Karpas-422 (cell line): ENCODE measurements around the gene ATP2C2. TPM values are rescaled to one million over a fixed set of nuclear protein-coding genes. Genes with fewer than 3 reads are reported as not detected.
"Not testable (repeated sequence)": the region's sequence is repeated elsewhere in the genome, so short reads cannot be mapped to it uniquely, and the experiment has no call there.

Experiments used
- DNase-seq: peaks from one replicate; pipeline ENCODE4 v3.0.0-alpha.2; 2015
- H2AFZ ChIP-seq: fragments of 200-600 bp; sonication (generic); 2 replicates; pipeline ENCODE4 v1.6.1; 2014; ENCODE audit warnings: antibody characterized with exemption, low read length, mixed read lengths
- H3K27ac ChIP-seq: fragments of 200-600 bp; sonication (generic); 2 replicates; pipeline ENCODE4 v1.5.1; 2014; ENCODE audit warnings: mild to moderate bottlenecking, low read length, moderate library complexity
- H3K27me3 ChIP-seq: fragments of 200-600 bp; sonication (generic); 2 replicates; pipeline ENCODE4 v1.6.1; 2014; ENCODE audit warnings: low read length, mixed read lengths
- H3K36me3 ChIP-seq: fragments of 200-600 bp; sonication (generic); 2 replicates; pipeline ENCODE4 v1.6.1; 2014; ENCODE audit warnings: low read length, mixed read lengths; ENCODE audit not compliant: insufficient read depth
- H3K4me1 ChIP-seq: fragments of 200-600 bp; sonication (generic); 2 replicates; pipeline ENCODE4 v1.6.1; 2014; ENCODE audit warnings: mild to moderate bottlenecking, low read length, mixed read lengths
- H3K4me2 ChIP-seq: fragments of 200-600 bp; sonication (generic); 2 replicates; pipeline ENCODE4 v1.6.1; 2014; ENCODE audit warnings: low read length, low read depth, mild to moderate bottlenecking; ENCODE audit not compliant: poor library complexity, severe bottlenecking
- H3K4me3 ChIP-seq: fragments of 200-600 bp; sonication (generic); 2 replicates; pipeline ENCODE4 v1.5.1; 2014; ENCODE audit warnings: mild to moderate bottlenecking, antibody characterized with exemption, low read length, mixed read lengths
- H3K79me2 ChIP-seq: fragments of 200-600 bp; sonication (generic); 2 replicates; pipeline ENCODE4 v1.6.1; 2014; ENCODE audit warnings: mild to moderate bottlenecking, low read length, mixed read lengths
- H3K9ac ChIP-seq: fragments of 200-600 bp; sonication (generic); 2 replicates; pipeline ENCODE4 v1.6.0; 2014; ENCODE audit warnings: low read length
- H3K9me2 ChIP-seq: fragments of 200-600 bp; sonication (generic), shearing (Covaris generic); replicated peaks from 2 replicates; pipeline ENCODE4 v1.6.0; 2014; ENCODE audit warnings: mild to moderate bottlenecking, low read length, moderate library complexity; ENCODE audit not compliant: insufficient read depth
- H3K9me3 ChIP-seq: fragments of 300-700, 200-600 bp; sonication (generic); 2 replicates; pipeline ENCODE4 v1.6.1; 2014; ENCODE audit warnings: low read length, mixed read lengths
- H4K20me1 ChIP-seq: fragments of 200-600 bp; sonication (generic); 2 replicates; pipeline ENCODE4 v1.6.1; 2014; ENCODE audit warnings: mild to moderate bottlenecking, antibody characterized with exemption, low read length, low read depth; ENCODE audit not compliant: insufficient read depth
- total RNA-seq: library from RNA; depleted of rRNA; stranded (reverse); fragments of >200 nt; shearing (Covaris generic); gene quantifications from 2 replicates; pipeline ENCODE4 v1.2.3, GENCODE V29; 2014; ENCODE audit warnings: low replicate concordance

ATP2C2 gene
- total RNA-seq, 1 experiment from 2014 or later, result not detected

GRCh38 chr16:84446596-84447392 lies 78.5 kb downstream of the ATP2C2 start:
- Histone ChIP-seq H3K4me2 (no peak overlapping the region), H3K27ac (no peak overlapping the region), H3K9me3 (no peaks in the 10 kb centered on the region), H3K9me2 (no peaks in the 10 kb centered on the region), H3K79me2 (no peaks in the 10 kb centered on the region), H2AFZ (no peak overlapping the region), H4K20me1 (no peaks in the 10 kb centered on the region), H3K4me1 (no peaks in the 10 kb centered on the region), H3K36me3 (no peaks in the 10 kb centered on the region), H3K27me3 (no peaks in the 10 kb centered on the region), H3K4me3 (no peak overlapping the region), H3K9ac (no peak overlapping the region)
- no peak for DNase-seq

GRCh38 chr16:84448444-84448843 lies 80.1 kb downstream of the ATP2C2 start:
- DNase-seq, result no peak
- H3K4me2 ChIP-seq, result no peak overlapping the region
- H3K79me2 ChIP-seq, result no peaks in the 10 kb centered on the region
- no peaks in the 10 kb centered on the region for H3K27me3 ChIP-seq
- no peaks in the 10 kb centered on the region for H3K9me3 ChIP-seq
- no peak overlapping the region for H3K4me3 ChIP-seq
- H3K36me3 ChIP-seq, result no peaks in the 10 kb centered on the region
- no peaks in the 10 kb centered on the region for H4K20me1 ChIP-seq
- no peak overlapping the region for H3K9ac ChIP-seq
- H3K4me1 ChIP-seq, result no peaks in the 10 kb centered on the region
- H2AFZ ChIP-seq, result no peak overlapping the region
- no peaks in the 10 kb centered on the region for H3K9me2 ChIP-seq
- no peak overlapping the region for H3K27ac ChIP-seq

GRCh38 chr16:84449156-84450140 lies 81.1 kb downstream of the ATP2C2 start:
- Histone ChIP-seq H3K4me2 (no peak overlapping the region), H3K4me1 (no peaks in the 10 kb centered on the region), H3K27ac (no peak overlapping the region), H3K9me3 (no peaks in the 10 kb centered on the region), H4K20me1 (no peaks in the 10 kb centered on the region), H2AFZ (no peak overlapping the region), H3K9me2 (no peaks in the 10 kb centered on the region), H3K4me3 (no peak overlapping the region), H3K9ac (no peak overlapping the region), H3K36me3 (no peaks in the 10 kb centered on the region), H3K79me2 (no peaks in the 10 kb centered on the region), H3K27me3 (no peaks in the 10 kb centered on the region)
- DNase-seq, result no peak

- Histone ChIP-seq H4K20me1 (no peaks in the 10 kb centered on the region), H2AFZ (no peak overlapping the region), H3K9ac (no peak overlapping the region), H3K79me2 (no peaks in the 10 kb centered on the region), H3K9me2 (no peaks in the 10 kb centered on the region), H3K27me3 (no peaks in the 10 kb centered on the region), H3K4me3 (no peak overlapping the region), H3K4me2 (no peak overlapping the region), H3K9me3 (no peaks in the 10 kb centered on the region), H3K36me3 (no peaks in the 10 kb centered on the region), H3K4me1 (no peaks in the 10 kb centered on the region), H3K27ac (no peak overlapping the region)
- DNase-seq, result no peak
Observed at GRCh38 chr16:84450176-84450865, 82.0 kb downstream of the ATP2C2 start.

- not testable (repeated sequence) for H3K9me2 ChIP-seq, H3K36me3 ChIP-seq, H3K27ac ChIP-seq, H4K20me1 ChIP-seq, H3K79me2 ChIP-seq, H3K9me3 ChIP-seq, H2AFZ ChIP-seq, H3K4me1 ChIP-seq, H3K9ac ChIP-seq, H3K4me3 ChIP-seq, H3K4me2 ChIP-seq, H3K27me3 ChIP-seq, DNase-seq
Observed at GRCh38 chr16:84451010-84451676, 82.8 kb downstream of the ATP2C2 start.

GRCh38 chr16:84451781-84452180 lies 83.4 kb downstream of the ATP2C2 start:
- no peak for DNase-seq
- H4K20me1 ChIP-seq, result no peaks in the 10 kb centered on the region
- H3K9me2 ChIP-seq, result no peaks in the 10 kb centered on the region

GRCh38 chr16:84453061-84453752 lies 84.9 kb downstream of the ATP2C2 start:
- no peak for DNase-seq
- Histone ChIP-seq H3K9me3 (no peaks in the 10 kb centered on the region), H3K4me1 (no peaks in the 10 kb centered on the region)

More at GRCh38 chr16:84451781-84452180, 83.4 kb downstream of the ATP2C2 start:
- Histone ChIP-seq H3K27ac (no peak overlapping the region), H3K27me3 (no peaks in the 10 kb centered on the region), H3K36me3 (no peaks in the 10 kb centered on the region), H3K9me3 (no peaks in the 10 kb centered on the region), H3K4me2 (no peak overlapping the region), H3K9ac (no peak overlapping the region), H3K4me1 (no peaks in the 10 kb centered on the region), H2AFZ (no peak overlapping the region), H3K4me3 (no peak overlapping the region), H3K79me2 (no peaks in the 10 kb centered on the region)

More at GRCh38 chr16:84453061-84453752, 84.9 kb downstream of the ATP2C2 start:
- Histone ChIP-seq H2AFZ (no peak overlapping the region), H3K27ac (no peak overlapping the region), H3K4me2 (no peak overlapping the region), H3K9me2 (no peaks in the 10 kb centered on the region), H3K4me3 (no peak overlapping the region), H3K27me3 (no peaks in the 10 kb centered on the region), H3K79me2 (no peaks in the 10 kb centered on the region), H3K9ac (no peak overlapping the region), H3K36me3 (no peaks in the 10 kb centered on the region), H4K20me1 (no peaks in the 10 kb centered on the region)
